NT2/D1 (cell line): ENCODE measurements around the gene PSMA2.
"Not testable (repeated sequence)": the region's sequence is repeated elsewhere in the genome, so short reads cannot be mapped to it uniquely, and the experiment has no call there.

ENCODE experiments used
- DNase-seq: peaks from one replicate; pipeline ENCODE4 v3.0.0-alpha.2; 2011; ENCODE audit warnings: low read depth, low spot score
- H3K27me3 ChIP-seq: 2 replicates; pipeline ENCODE4 v1.6.0; 2011; ENCODE audit warnings: mild to moderate bottlenecking; ENCODE audit not compliant: insufficient read length, insufficient read depth
- H3K36me3 ChIP-seq: 2 replicates; pipeline ENCODE4 v1.6.1; 2011; ENCODE audit warnings: mild to moderate bottlenecking, low read length, mixed read lengths; ENCODE audit not compliant: insufficient read depth, insufficient read length
- H3K4me1 ChIP-seq: 2 replicates; pipeline ENCODE4 v1.5.1; 2011; ENCODE audit not compliant: insufficient read depth, insufficient read length
- H3K4me3 ChIP-seq: 2 replicates; pipeline ENCODE4 v1.5.1; 2011; ENCODE audit warnings: low read depth; ENCODE audit not compliant: insufficient read length
- H3K9ac ChIP-seq: 2 replicates; pipeline ENCODE4 v1.6.0; 2011; ENCODE audit warnings: low read depth; ENCODE audit not compliant: insufficient read length
- H3K9me3 ChIP-seq: 2 replicates; pipeline ENCODE4 v1.5.1; 2011; ENCODE audit warnings: mild to moderate bottlenecking, low read length; ENCODE audit not compliant: insufficient read depth
- SUZ12 ChIP-seq: IDR thresholded peaks from 2 replicates; pipeline ENCODE4 v1.6.1; 2011; ENCODE audit not compliant: insufficient read length, insufficient read depth; ENCODE audit errors: extremely low read depth
- YY1 ChIP-seq: IDR thresholded peaks from 2 replicates; pipeline ENCODE4 v1.6.1; 2011; ENCODE audit not compliant: insufficient read length, insufficient read depth
- ZNF274 ChIP-seq: IDR thresholded peaks from 2 replicates; pipeline ENCODE4 v1.6.1; 2011; ENCODE audit warnings: mild to moderate bottlenecking, low read depth, low read length

PSMA2 gene

DNA sequence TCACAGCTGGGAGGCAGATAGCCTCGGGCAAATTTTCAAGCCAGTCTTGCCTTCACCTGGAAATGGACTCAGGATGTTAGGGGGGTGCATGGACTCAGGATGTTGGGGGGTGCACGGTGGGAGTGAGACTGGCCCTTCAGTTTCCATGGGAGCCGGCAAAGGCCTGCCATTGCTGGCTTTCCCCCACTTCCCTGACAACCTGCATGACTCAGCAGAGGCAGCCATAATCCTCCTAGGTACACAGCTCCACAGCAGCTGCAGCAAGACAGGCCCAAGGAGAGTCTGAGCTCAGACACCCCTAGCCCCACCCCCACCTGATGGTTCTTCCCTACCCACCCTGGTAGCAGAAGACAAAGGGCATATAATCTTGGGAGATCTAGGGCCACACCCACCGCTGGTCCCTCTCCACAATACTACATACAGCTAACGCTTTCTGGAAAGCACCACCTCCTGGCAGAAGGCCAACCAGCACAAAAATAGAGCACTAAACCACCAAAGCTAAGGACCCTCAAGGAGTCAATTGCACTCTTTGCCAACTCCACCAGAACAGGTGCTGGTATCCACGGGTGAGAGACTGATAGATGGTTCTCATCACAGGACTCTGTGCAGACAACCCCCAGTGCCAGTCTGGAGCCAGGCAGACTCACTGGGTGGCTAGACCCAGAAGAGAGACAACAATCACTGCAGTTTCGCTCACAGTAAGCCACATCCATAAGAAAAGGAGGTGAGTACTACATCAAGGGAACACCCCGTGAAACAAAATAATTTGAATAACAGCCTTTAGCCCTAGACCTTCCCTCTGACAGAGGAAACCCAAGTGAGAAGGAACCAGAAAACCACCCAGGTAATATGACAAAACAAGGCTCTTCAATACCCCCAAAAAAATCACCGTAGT lies 38.4 kb downstream of the PSMA2 start:
- DNase-seq, result no peak

DNA sequence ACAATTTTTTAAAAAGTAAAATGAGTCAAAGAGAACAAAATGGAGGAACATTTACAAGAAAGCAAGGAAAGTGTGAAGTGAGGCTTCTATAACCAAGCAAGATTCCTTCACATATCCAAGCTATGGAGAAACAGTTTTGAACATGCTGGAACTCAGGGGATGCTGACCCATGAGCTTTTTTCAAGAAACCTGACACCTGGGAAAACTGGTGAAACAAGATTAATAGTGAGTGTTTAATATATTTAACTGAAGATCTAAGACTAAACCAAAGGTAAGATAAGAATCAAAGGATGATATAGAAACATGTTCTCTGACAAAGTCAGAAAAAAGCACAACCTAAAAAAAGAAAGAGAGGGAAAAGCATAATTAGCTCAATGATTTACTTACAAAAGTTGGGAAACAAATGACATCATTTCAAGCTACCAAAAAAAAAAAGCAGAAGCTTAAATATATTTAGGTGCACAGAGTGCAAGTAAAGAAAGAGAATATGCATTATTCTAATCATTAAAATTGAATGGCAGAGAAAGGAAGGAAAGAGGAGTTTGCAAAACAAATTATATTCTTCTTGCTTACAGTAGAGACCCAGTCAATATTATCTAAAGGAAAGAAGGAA lies 45.0 kb downstream of the PSMA2 start:
- no peak overlapping the region for H3K4me3 ChIP-seq
- TF ChIP-seq YY1, result no peak
- TF ChIP-seq SUZ12, result no peak
- TF ChIP-seq ZNF274, result no peak
- H3K27me3 ChIP-seq, result no peaks in the 10 kb centered on the region
- DNase-seq, result no peak
- H3K36me3 ChIP-seq, result no peaks in the 10 kb centered on the region
- H3K9me3 ChIP-seq, result peaks cover 18% of the 10 kb centered on the region; the same call in 1 of the 2 replicates
- no peaks in the 10 kb centered on the region for H3K4me1 ChIP-seq
- no peak overlapping the region for H3K9ac ChIP-seq

More for the DNA sequence above, 38.4 kb downstream of the PSMA2 start:
- Histone ChIP-seq H3K27me3 (no peaks in the 10 kb centered on the region), H3K9me3 (peaks cover 42% of the 10 kb centered on the region), H3K4me1 (no peaks in the 10 kb centered on the region), H3K9ac (no peak overlapping the region), H3K4me3 (no peak overlapping the region), H3K36me3 (no peaks in the 10 kb centered on the region)
- no peak for TF ChIP-seq SUZ12
- TF ChIP-seq YY1, result no peak
- TF ChIP-seq ZNF274, result no peak

DNA sequence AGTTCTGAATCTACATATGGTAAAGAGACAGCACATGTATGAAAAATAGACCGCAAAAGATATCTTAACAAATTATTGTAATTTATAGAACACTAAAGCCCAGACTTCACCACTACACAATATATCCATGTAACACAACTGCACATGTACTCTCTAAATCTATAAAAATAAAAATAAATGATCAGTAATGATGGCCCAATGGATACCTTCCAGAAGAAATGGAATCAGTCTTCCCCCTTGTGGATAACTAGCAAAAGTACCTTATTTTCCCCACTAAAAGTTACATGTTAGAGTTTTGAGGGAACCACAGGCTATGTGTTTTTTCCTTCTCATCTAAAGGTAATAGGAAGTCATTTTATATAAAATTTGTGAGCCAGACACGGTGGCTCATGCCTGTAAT lies 45.8 kb downstream of the PSMA2 start:
- Histone ChIP-seq H3K36me3 (no peaks in the 10 kb centered on the region), H3K4me3 (no peak overlapping the region), H3K9ac (no peak overlapping the region), H3K9me3 (peaks cover 16% of the 10 kb centered on the region; the same call in 1 of the 2 replicates), H3K4me1 (no peaks in the 10 kb centered on the region), H3K27me3 (no peaks in the 10 kb centered on the region)
- no peak for DNase-seq
- no peak for TF ChIP-seq ZNF274
- no peak for TF ChIP-seq SUZ12
- TF ChIP-seq YY1, result no peak

DNA sequence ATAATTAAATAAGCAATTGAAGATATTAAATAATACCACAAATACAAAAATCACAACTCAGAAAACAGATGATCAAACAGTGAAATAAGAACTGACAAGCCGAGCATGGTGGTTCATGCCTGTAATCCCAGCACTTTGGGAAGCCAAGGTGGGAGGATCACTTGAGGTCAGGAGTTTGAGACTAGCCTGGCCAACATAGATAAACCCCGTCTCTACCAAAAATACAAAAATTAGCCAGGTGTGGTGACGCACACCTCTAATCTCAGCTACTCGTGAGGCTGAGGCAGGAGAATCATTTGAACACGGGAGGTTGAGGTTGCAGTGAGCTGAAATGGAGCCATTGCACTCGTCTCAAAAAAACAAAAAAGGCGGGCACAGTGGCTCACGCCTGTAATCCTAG lies 46.8 kb downstream of the PSMA2 start:
- not testable (repeated sequence) for H3K4me3 ChIP-seq, H3K27me3 ChIP-seq, H3K4me1 ChIP-seq, DNase-seq, H3K36me3 ChIP-seq, H3K9ac ChIP-seq
- peaks cover 16% of the 10 kb centered on the region; the same call in 1 of the 2 replicates for H3K9me3 ChIP-seq

DNA sequence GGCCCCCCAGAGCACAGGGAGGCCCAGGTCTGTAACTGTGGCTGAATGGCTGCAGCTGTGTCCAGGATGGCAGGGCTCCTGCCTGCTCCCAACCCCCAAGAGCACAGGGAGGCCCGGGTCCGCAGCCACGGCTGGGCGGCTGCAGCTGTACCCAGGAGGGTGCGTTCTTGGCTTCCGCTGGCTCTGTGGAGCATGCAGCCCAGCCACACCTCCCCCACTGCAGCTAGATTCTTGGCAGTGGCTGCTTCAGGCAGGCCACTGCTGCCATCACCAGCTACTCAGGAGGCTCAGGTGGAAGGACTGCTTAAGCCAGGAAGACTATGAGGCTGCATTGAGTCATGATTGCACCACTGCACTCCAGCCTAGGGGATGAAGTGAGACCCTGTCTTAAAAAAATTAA lies 48.0 kb downstream of the PSMA2 start:
- no peaks in the 10 kb centered on the region for H3K27me3 ChIP-seq
- H3K9me3 ChIP-seq, result peaks cover 24% of the 10 kb centered on the region; the same call in 1 of the 2 replicates
- no peaks in the 10 kb centered on the region for H3K4me1 ChIP-seq
- DNase-seq, result no peak
- no peak overlapping the region for H3K9ac ChIP-seq
- TF ChIP-seq SUZ12, result no peak
- TF ChIP-seq ZNF274, result no peak
- no peak for TF ChIP-seq YY1
- no peaks in the 10 kb centered on the region for H3K36me3 ChIP-seq
- H3K4me3 ChIP-seq, result no peak overlapping the region

DNA sequence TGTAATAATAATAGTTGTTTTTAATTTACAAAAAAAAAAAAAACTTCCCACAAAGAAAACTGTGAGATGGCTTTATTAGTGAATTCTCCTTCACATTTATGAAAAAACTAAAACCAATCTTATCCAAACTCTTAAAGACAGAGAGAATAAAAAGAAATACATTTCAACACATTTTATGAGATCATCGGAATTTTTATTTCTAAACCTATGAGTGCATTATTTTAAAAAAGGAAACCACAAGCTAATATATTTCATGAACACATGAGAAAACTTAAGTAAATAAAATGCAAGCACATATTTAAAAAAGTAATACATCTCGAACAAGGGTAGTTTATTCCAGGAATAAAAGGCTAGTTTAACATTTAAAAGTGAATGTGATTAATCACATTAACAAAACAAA lies 51.6 kb downstream of the PSMA2 start:
- Histone ChIP-seq H3K4me1 (no peaks in the 10 kb centered on the region), H3K9ac (no peak overlapping the region), H3K36me3 (no peaks in the 10 kb centered on the region), H3K9me3 (peaks cover 33% of the 10 kb centered on the region; the same call in 1 of the 2 replicates), H3K27me3 (no peaks in the 10 kb centered on the region), H3K4me3 (no peak overlapping the region)
- DNase-seq, result no peak
- TF ChIP-seq YY1 (no peak), SUZ12 (no peak), ZNF274 (no peak)

DNA sequence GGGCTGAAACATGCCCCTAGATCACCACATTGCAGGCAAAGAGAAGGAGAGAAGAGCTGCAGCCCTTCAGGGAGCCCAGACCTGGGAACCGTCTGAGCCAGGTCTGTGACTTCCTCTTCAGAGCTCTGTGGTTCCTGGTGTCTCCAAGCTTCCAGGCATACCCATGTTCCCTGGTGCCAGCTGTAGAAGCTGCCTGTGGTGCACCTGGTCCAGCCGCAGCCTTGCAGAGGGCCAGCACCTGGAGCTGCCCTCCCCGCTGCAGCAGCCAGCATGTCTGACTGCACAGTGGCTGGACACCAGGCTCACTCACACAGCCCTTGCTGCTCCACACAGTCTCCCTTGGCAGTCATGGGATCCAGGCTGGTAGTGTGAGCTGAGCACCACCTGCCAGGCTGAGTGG lies 53.7 kb downstream of the PSMA2 start:
- no peak for TF ChIP-seq YY1
- TF ChIP-seq ZNF274, result no peak
- TF ChIP-seq SUZ12, result no peak
- peaks cover 27% of the 10 kb centered on the region; the same call in 1 of the 2 replicates for H3K9me3 ChIP-seq

More for the DNA sequence above, 53.7 kb downstream of the PSMA2 start:
- H3K4me1 ChIP-seq, result no peaks in the 10 kb centered on the region
- H3K27me3 ChIP-seq, result no peaks in the 10 kb centered on the region
- no peak for DNase-seq
- no peak overlapping the region for H3K4me3 ChIP-seq
- no peak overlapping the region for H3K9ac ChIP-seq
- H3K36me3 ChIP-seq, result no peaks in the 10 kb centered on the region
